CD14-positive monocyte (primary cell): Measurements from ENCODE around the gene RHOBTB3. TPM values are rescaled to one million over a fixed set of nuclear protein-coding genes. Genes with fewer than 3 reads are reported as not detected.

Experiments used
- DNase-seq, 3 donors: peaks; one replicate each; pipeline ENCODE4 v3.0.0-alpha.2; 2011 to 2022
- H2AFZ ChIP-seq: 2 replicates; pipeline ENCODE4 v1.6.0; 2012; ENCODE audit warnings: mild to moderate bottlenecking, low read depth, low read length, inconsistent platforms; ENCODE audit not compliant: insufficient read depth, poor library complexity, severe bottlenecking
- H3K27ac ChIP-seq, 2 donors: 1 replicate in 1 of 2; 2 replicates in 1 of 2; pipeline ENCODE4 v1.5.1; 2012 to 2013; ENCODE audit warnings: low read length in 2 of 2, control low read depth in 1 of 2, inconsistent platforms in 1 of 2, low read depth in 1 of 2, mild to moderate bottlenecking in 1 of 2
- H3K27me3 ChIP-seq, 2 donors: one replicate each; pipeline versions ENCODE4 v1.6.0 to v1.6.1; 2011 to 2013; ENCODE audit warnings: low read length in 2 of 2; ENCODE audit not compliant: control insufficient read depth in 2 of 2, insufficient read depth in 2 of 2
- H3K36me3 ChIP-seq, 2 donors: replicated peaks in 1 of 2; 1 replicate in 1 of 2; 2 replicates in 1 of 2; pipeline versions ENCODE4 v1.5.1 to v1.6.1; 2012 to 2013; ENCODE audit warnings: low read length in 2 of 2, control low read depth in 1 of 2, inconsistent platforms in 1 of 2, mild to moderate bottlenecking in 1 of 2; ENCODE audit not compliant: insufficient read depth in 2 of 2, control insufficient read depth in 1 of 2
- H3K4me1 ChIP-seq, 2 donors: 1 replicate in 1 of 2; 2 replicates in 1 of 2; pipeline versions ENCODE4 v1.5.1 to v1.6.1; 2012 to 2013; ENCODE audit warnings: low read length in 2 of 2, control low read depth in 1 of 2, inconsistent platforms in 1 of 2, mild to moderate bottlenecking in 1 of 2, moderate library complexity in 1 of 2; ENCODE audit not compliant: insufficient read depth in 2 of 2, control insufficient read depth in 1 of 2
- H3K4me2 ChIP-seq: replicated peaks from 2 replicates; pipeline ENCODE3; 2012; ENCODE audit warnings: low read length, moderate library complexity, mild to moderate bottlenecking; ENCODE audit not compliant: poor library complexity, severe bottlenecking; ENCODE audit errors: extremely low read depth
- H3K4me3 ChIP-seq, 3 experiments: fragments of 200-600 bp in 1 of 3; sonication (generic) in 1 of 3; replicated peaks in 1 of 3; 1 replicate in 2 of 3; 2 replicates in 1 of 3; pipeline ENCODE4 v1.5.1; 2011 to 2013; ENCODE audit warnings: low read length in 3 of 3, mild to moderate bottlenecking in 3 of 3, control low read depth in 2 of 3, low read depth in 2 of 3, inconsistent platforms in 1 of 3, moderate library complexity in 1 of 3
- H3K79me2 ChIP-seq: 2 replicates; pipeline ENCODE4 v1.6.0; 2012; ENCODE audit warnings: mild to moderate bottlenecking, control low read depth, inconsistent platforms, low read length, moderate library complexity; ENCODE audit not compliant: insufficient read depth
- H3K9ac ChIP-seq: 2 replicates; pipeline ENCODE4 v1.6.0; 2017; ENCODE audit warnings: low read length, mild to moderate bottlenecking; ENCODE audit not compliant: insufficient read depth, poor library complexity, severe bottlenecking
- H3K9me3 ChIP-seq, 2 donors: replicated peaks in 1 of 2; 1 replicate in 1 of 2; 2 replicates in 1 of 2; pipeline versions ENCODE4 v1.5.1 to v1.6.1; 2012 to 2013; ENCODE audit warnings: low read length in 2 of 2, control low read depth in 1 of 2; ENCODE audit not compliant: control insufficient read depth in 1 of 2, insufficient read depth in 1 of 2
- H4K20me1 ChIP-seq: 2 replicates; pipeline ENCODE4 v1.6.0; 2012; ENCODE audit warnings: mild to moderate bottlenecking, low read length, control low read depth, moderate library complexity; ENCODE audit not compliant: insufficient read depth
- H3K27ac Mint-ChIP-seq, 7 donors: one replicate each; pipeline ENCODE4 v1.8.0; 2020; ENCODE audit warnings: mild to moderate bottlenecking in 7 of 7, mixed read lengths in 7 of 7, moderate library complexity in 6 of 7, inconsistent platforms in 2 of 7
- H3K27me3 Mint-ChIP-seq, 3 donors: one replicate each; pipeline ENCODE4 v1.8.0; 2021 to 2022; ENCODE audit warnings: low read depth in 3 of 3, mild to moderate bottlenecking in 3 of 3, mixed read lengths in 3 of 3, moderate library complexity in 3 of 3, inconsistent platforms in 1 of 3
- H3K36me3 Mint-ChIP-seq, 2 donors: one replicate each; pipeline ENCODE4 v1.8.0; 2020; ENCODE audit warnings: mixed read lengths in 2 of 2, inconsistent platforms in 1 of 2, mild to moderate bottlenecking in 1 of 2
- H3K4me1 Mint-ChIP-seq: one replicate; pipeline ENCODE4 v1.8.0; 2020; ENCODE audit warnings: mild to moderate bottlenecking, mixed read lengths
- H3K4me3 Mint-ChIP-seq, 2 donors: one replicate each; pipeline ENCODE4 v1.8.0; 2020; ENCODE audit warnings: mild to moderate bottlenecking in 2 of 2, mixed read lengths in 2 of 2, moderate library complexity in 1 of 2
- H3K9me3 Mint-ChIP-seq, 7 donors: one replicate each; pipeline ENCODE4 v1.8.0; 2020 to 2022; ENCODE audit warnings: mixed read lengths in 7 of 7, mild to moderate bottlenecking in 6 of 7, moderate library complexity in 6 of 7, inconsistent platforms in 2 of 7
- WGBS: methylation state at CpG from one replicate; pipeline ENCODE4 v1.1.5; 2013; ENCODE audit warnings: missing lambda C conversion rate; ENCODE audit not compliant: insufficient coverage; 5-methylcytosine and 5-hydroxymethylcytosine counted together
- intact Hi-C, 2 donors: fragments of 100-400 bp; cut with micrococcal nuclease; formaldehyde crosslinking; loops; one replicate each; pipeline versions ENCODE4 v1.15.0 to v1.15.1; 2023
- polyA plus RNA-seq, 3 donors: library from polyadenylated mRNA; depleted of rRNA in 1 of 3; unstranded in 2 of 3; stranded (reverse) in 1 of 3; fragments of 300-500 nt in 2 of 3; fragments of >200 nt in 1 of 3; fragmentation: Illumina TruSeq in 2 of 3; gene quantifications; 1 replicate in 2 of 3; 2 replicates in 1 of 3; pipeline ENCODE4 v1.2.3, GENCODE V29; 2012 to 2021
- TF ChIP-seq, protein P1 (sequence below): fragments of 200-600 bp; IDR thresholded peaks from one replicate; pipeline ENCODE4 v1.8.0; 2022; ENCODE audit warnings: antibody characterized with exemption, mild to moderate bottlenecking

The RHOBTB3 gene
- polyA plus RNA-seq, 3 donors, result 0.41 to 1.5 (median 0.63) TPM

DNA sequence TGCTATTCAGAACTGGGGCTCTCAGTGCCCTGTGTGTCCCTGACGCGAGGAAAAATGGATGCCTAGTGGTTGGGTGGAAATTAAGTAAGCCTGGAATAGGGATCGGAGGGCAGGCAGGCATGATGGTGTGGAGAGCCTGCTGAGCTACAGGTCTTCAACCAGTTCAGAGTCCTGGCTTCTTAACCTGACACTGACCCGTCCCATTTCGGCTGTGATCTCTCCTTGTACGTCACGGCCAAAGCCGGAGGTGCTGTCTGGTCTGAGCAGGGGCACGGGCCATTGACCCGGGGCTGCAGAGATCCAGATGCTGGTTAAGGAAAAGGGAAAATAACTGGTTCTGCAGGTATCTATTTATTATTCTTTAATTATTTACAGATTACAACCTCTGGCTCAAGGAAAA, 27.9 kb downstream of the RHOBTB3 start:
- no peaks in the 10 kb centered on the region for H3K27me3 ChIP-seq
- H2AFZ ChIP-seq, result no peak overlapping the region
- Mint-ChIP-seq H3K27me3 (no peaks in the 10 kb centered on the region), H3K27ac (peak overlapping the region in 1 of 7 donors; percentile 30), H3K36me3 (peaks cover 0 to 2% of the 10 kb centered on the region in 2 donors), H3K9me3 (no peaks in the 10 kb centered on the region), H3K4me1 (peaks cover 35% of the 10 kb centered on the region), H3K4me3 (no peak overlapping the region)
- 85% methylated on average over 5 of the region's 10 CpGs for WGBS
- H3K79me2 ChIP-seq, result no peaks in the 10 kb centered on the region
- no peak overlapping the region for H3K9ac ChIP-seq
- DNase-seq, result no peak
- no peaks in the 10 kb centered on the region for H4K20me1 ChIP-seq
- intact Hi-C loops, result no loop called here
- TF ChIP-seq, protein P1, sequence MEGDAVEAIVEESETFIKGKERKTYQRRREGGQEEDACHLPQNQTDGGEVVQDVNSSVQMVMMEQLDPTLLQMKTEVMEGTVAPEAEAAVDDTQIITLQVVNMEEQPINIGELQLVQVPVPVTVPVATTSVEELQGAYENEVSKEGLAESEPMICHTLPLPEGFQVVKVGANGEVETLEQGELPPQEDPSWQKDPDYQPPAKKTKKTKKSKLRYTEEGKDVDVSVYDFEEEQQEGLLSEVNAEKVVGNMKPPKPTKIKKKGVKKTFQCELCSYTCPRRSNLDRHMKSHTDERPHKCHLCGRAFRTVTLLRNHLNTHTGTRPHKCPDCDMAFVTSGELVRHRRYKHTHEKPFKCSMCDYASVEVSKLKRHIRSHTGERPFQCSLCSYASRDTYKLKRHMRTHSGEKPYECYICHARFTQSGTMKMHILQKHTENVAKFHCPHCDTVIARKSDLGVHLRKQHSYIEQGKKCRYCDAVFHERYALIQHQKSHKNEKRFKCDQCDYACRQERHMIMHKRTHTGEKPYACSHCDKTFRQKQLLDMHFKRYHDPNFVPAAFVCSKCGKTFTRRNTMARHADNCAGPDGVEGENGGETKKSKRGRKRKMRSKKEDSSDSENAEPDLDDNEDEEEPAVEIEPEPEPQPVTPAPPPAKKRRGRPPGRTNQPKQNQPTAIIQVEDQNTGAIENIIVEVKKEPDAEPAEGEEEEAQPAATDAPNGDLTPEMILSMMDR, result no peak
- H3K36me3 ChIP-seq, result no peaks in the 10 kb centered on the region
- no peak overlapping the region for H3K27ac ChIP-seq
- H3K9me3 ChIP-seq, result no peaks in the 10 kb centered on the region
- H3K4me1 ChIP-seq, result peaks cover 26 to 27% of the 10 kb centered on the region in 2 donors
- H3K4me3 ChIP-seq, result no peak overlapping the region
- no peak overlapping the region for H3K4me2 ChIP-seq

DNA sequence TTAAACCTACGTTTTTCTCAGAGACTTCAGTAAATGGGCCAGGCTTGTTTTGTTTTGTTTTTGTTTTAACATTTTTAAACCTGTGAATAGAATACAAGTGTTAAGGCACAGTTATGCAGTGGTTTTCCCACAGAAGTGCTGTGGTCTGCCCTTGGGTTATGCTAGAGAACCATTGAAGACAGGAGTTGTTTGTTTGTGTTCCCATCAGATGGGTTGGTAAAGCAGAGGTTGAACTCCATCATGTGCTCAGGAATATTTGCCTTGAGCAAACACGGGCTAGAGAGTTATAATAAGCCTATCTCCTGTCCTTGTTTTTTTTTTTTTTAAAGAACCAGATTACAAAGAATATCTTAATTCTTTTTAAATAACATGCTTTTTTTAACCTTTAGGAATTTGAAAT, 28.5 kb downstream of the RHOBTB3 start:
- no peak for DNase-seq
- H2AFZ ChIP-seq, result no peak overlapping the region
- peak overlapping the region in 1 of 2 donors; percentile 73 for H3K27ac ChIP-seq
- no peak overlapping the region for H3K4me2 ChIP-seq
- no peak overlapping the region for H3K9ac ChIP-seq
- H4K20me1 ChIP-seq, result no peaks in the 10 kb centered on the region
- WGBS, result 80% methylated on average over 1 of the region's 2 CpGs
- TF ChIP-seq, protein P1, result no peak
- H3K9me3 Mint-ChIP-seq, result no peaks in the 10 kb centered on the region
- no peak overlapping the region for H3K4me3 Mint-ChIP-seq
- intact Hi-C loops, result no loop called here
- H3K36me3 Mint-ChIP-seq, result peaks cover 0 to 2% of the 10 kb centered on the region in 2 donors
- peaks cover 26 to 27% of the 10 kb centered on the region in 2 donors for H3K4me1 ChIP-seq
- H3K36me3 ChIP-seq, result no peaks in the 10 kb centered on the region
- H3K4me3 ChIP-seq, result no peak overlapping the region
- peak overlapping the region in 2 of 7 donors; percentile 4 to 78 for H3K27ac Mint-ChIP-seq
- no peaks in the 10 kb centered on the region for H3K79me2 ChIP-seq
- no peaks in the 10 kb centered on the region for H3K9me3 ChIP-seq
- peaks cover 35% of the 10 kb centered on the region for H3K4me1 Mint-ChIP-seq
- no peaks in the 10 kb centered on the region for H3K27me3 ChIP-seq
- H3K27me3 Mint-ChIP-seq, result no peaks in the 10 kb centered on the region
